A549 (cell line): ENCODE measurements around the gene TMTC2. TPM values are rescaled to one million over a fixed set of nuclear protein-coding genes. Genes with fewer than 3 reads are reported as not detected.
A peak's percentile ranks its signal among the peaks of the same experiment; 100 is the strongest.

ENCODE experiments used
- ATAC-seq, 2 experiments: fragments of 200-7000 bp in 1 of 2; fragments of >200 bp in 1 of 2; cut with Nextera tagmentation in 1 of 2; cut with Tn5 transposase in 1 of 2; 3 replicates each; pipeline versions ENCODE4 v1.8.0 to v1.9.1; 2018 to 2020; ENCODE audit warnings: mild to moderate bottlenecking in 1 of 2, moderate library complexity in 1 of 2
- CTCF ChIA-PET: fragments of 300-600 bp; sonication (Branson Sonifier 250); formaldehyde crosslinking; extraction: SDS; loops from one replicate; lab custom pipeline; 2021; ENCODE audit warnings: antibody characterized with exemption, inconsistent platforms; lab: Yijun Ruan, JAX
- POLR2A ChIA-PET: fragments of 350-600 bp; formaldehyde crosslinking; extraction: SDS; loops from one replicate; lab custom pipeline; 2021; ENCODE audit warnings: antibody characterized with exemption, inconsistent platforms; lab: Yijun Ruan, JAX
- DNase-seq, 2 experiments: peaks; one replicate each; pipeline versions ENCODE4 v3.0.0 to v3.0.0-alpha.2; 2011 to 2016; ENCODE audit warnings: low read depth in 1 of 2, low spot score in 1 of 2
- FAIRE-seq: peaks from 2 replicates; lab custom pipeline; 2011; peaks lifted over from hg19 to GRCh38; lab: Jason Lieb, UNC
- H3K27ac ChIP-seq, 2 experiments: fragments of >200 bp; sonication (Bioruptor Twin); formaldehyde crosslinking; 3 replicates each; pipeline ENCODE4 v1.5.1; 2016 to 2017
- H3K4me1 ChIP-seq: fragments of >200 bp; sonication (Bioruptor Twin); formaldehyde crosslinking; 3 replicates; pipeline ENCODE4 v1.6.1; 2016
- H3K4me2 ChIP-seq: fragments of >200 bp; sonication (Bioruptor Twin); formaldehyde crosslinking; 3 replicates; pipeline ENCODE4 v1.6.1; 2016
- H3K4me3 ChIP-seq: fragments of >200 bp; sonication (Bioruptor Twin); formaldehyde crosslinking; 3 replicates; pipeline ENCODE4 v1.5.1; 2016
- H3K9me3 ChIP-seq: fragments of >200 bp; sonication (Bioruptor Twin); formaldehyde crosslinking; 3 replicates; pipeline ENCODE4 v1.6.1; 2016
- BHLHE40 ChIP-seq: IDR thresholded peaks from 2 replicates; pipeline ENCODE4 v1.6.1; 2012; ENCODE audit warnings: low read depth, low read length, inconsistent platforms
- CEBPB ChIP-seq, 2 experiments: fragments of >200 bp in 1 of 2; sonication (Bioruptor Twin) in 1 of 2; formaldehyde crosslinking in 1 of 2; IDR thresholded peaks; 2 replicates each; pipeline ENCODE4 v1.6.1; 2012 to 2016
- CHD2 ChIP-seq: fragments of 150-350 bp; IDR thresholded peaks from 2 replicates; pipeline ENCODE4 v1.6.1; 2014; ENCODE audit warnings: low read length; ENCODE audit not compliant: partially characterized antibody
- CHD4 ChIP-seq: fragments of 200-600 bp; sonication (generic); IDR thresholded peaks from 2 replicates; pipeline ENCODE4 v1.6.1; 2016; ENCODE audit warnings: antibody characterized with exemption, mild to moderate bottlenecking, borderline replicate concordance
- EHF ChIP-seq: fragments of 250-450 bp; sonication (Bioruptor Pico); IDR thresholded peaks from 2 replicates; pipeline ENCODE4 v1.5.0; 2020; ENCODE audit warnings: mild to moderate bottlenecking
- EP300 ChIP-seq, 2 experiments: fragments of >200 bp; sonication (Bioruptor Twin); formaldehyde crosslinking; IDR thresholded peaks; 2 replicates in 1 of 2; 3 replicates in 1 of 2; pipeline ENCODE4 v1.6.1; 2016 to 2017
- ESRRA ChIP-seq: fragments of 150-350 bp; IDR thresholded peaks from 2 replicates; pipeline ENCODE4 v1.6.1; 2014; ENCODE audit warnings: mild to moderate bottlenecking, low read length, borderline replicate concordance
- FOSB ChIP-seq: fragments of 250-450 bp; sonication (Bioruptor Pico); IDR thresholded peaks from 2 replicates; pipeline ENCODE4 v1.5.0; 2020; ENCODE audit warnings: mild to moderate bottlenecking, moderate library complexity
- FOSL2 ChIP-seq, 2 experiments: fragments of 450-650 bp in 1 of 2; fragments of >200 bp in 1 of 2; sonication (Bioruptor Twin) in 1 of 2; formaldehyde crosslinking; IDR thresholded peaks; 2 replicates each; pipeline versions ENCODE4 v1.5.0 to v1.6.1; 2016 to 2020; ENCODE audit warnings: mild to moderate bottlenecking in 1 of 2, moderate library complexity in 1 of 2
- FOXS1 ChIP-seq: fragments of 250-450 bp; sonication (Bioruptor Pico); IDR thresholded peaks from 2 replicates; pipeline ENCODE4 v1.5.0; 2020; ENCODE audit warnings: mild to moderate bottlenecking, moderate library complexity
- HDAC2 ChIP-seq: fragments of 200-600 bp; sonication (generic); IDR thresholded peaks from 2 replicates; pipeline ENCODE4 v1.6.1; 2016
- HOXB13 ChIP-seq: fragments of 250-450 bp; sonication (Bioruptor Pico); IDR thresholded peaks from 2 replicates; pipeline ENCODE4 v1.5.0; 2020; ENCODE audit warnings: low read depth, mild to moderate bottlenecking, moderate library complexity
- KDM1A ChIP-seq: fragments of 200-600 bp; sonication (generic); IDR thresholded peaks from 2 replicates; pipeline ENCODE4 v1.6.1; 2016; ENCODE audit warnings: low read depth, mild to moderate bottlenecking
- KDM5A ChIP-seq: fragments of 200-600 bp; sonication (generic); IDR thresholded peaks from 2 replicates; pipeline ENCODE4 v1.6.1; 2016; ENCODE audit warnings: antibody characterized with exemption, mild to moderate bottlenecking
- MAFK ChIP-seq: fragments of 450-650 bp; IDR thresholded peaks from 2 replicates; pipeline ENCODE4 v1.6.1; 2014; ENCODE audit not compliant: partially characterized antibody
- MAX ChIP-seq: IDR thresholded peaks from 2 replicates; pipeline ENCODE4 v1.6.1; 2012
- MYC ChIP-seq: IDR thresholded peaks from 2 replicates; pipeline ENCODE4 v1.6.1; 2012; ENCODE audit warnings: mild to moderate bottlenecking, inconsistent platforms, low read length, improper control_type of control experiment, borderline replicate concordance
- NFE2L2 ChIP-seq: fragments of 150-350 bp; conservative IDR thresholded peaks from 2 replicates; pipeline ENCODE4 v1.6.1; 2014; ENCODE audit warnings: low read length
- NPAS2 ChIP-seq: fragments of 250-450 bp; sonication (Bioruptor Pico); IDR thresholded peaks from 2 replicates; pipeline ENCODE4 v1.8.0; 2022; ENCODE audit warnings: mild to moderate bottlenecking, moderate library complexity, borderline replicate concordance
- NR3C1 ChIP-seq: fragments of >200 bp; sonication (Bioruptor Twin); formaldehyde crosslinking; IDR thresholded peaks from 3 replicates; pipeline ENCODE4 v1.6.1; 2017
- PBX3 ChIP-seq: IDR thresholded peaks from 2 replicates; pipeline ENCODE4 v1.6.1; 2012
- PHF8 ChIP-seq: fragments of 200-600 bp; sonication (generic); IDR thresholded peaks from 2 replicates; pipeline ENCODE4 v1.6.1; 2016; ENCODE audit warnings: low read depth, mild to moderate bottlenecking, antibody characterized with exemption, moderate library complexity, borderline replicate concordance
- POLR2A ChIP-seq: IDR thresholded peaks from 2 replicates; pipeline ENCODE4 v1.6.1; 2012; ENCODE audit warnings: mild to moderate bottlenecking, low read length
- POLR2AphosphoS2 ChIP-seq: conservative IDR thresholded peaks from 2 replicates; pipeline ENCODE4 v1.6.1; 2012; ENCODE audit warnings: low read length, improper control_type of control experiment, inconsistent platforms
- RAD21 ChIP-seq, 2 experiments: fragments of >200 bp in 1 of 2; sonication (Bioruptor Twin) in 1 of 2; formaldehyde crosslinking in 1 of 2; IDR thresholded peaks in 1 of 2; conservative IDR thresholded peaks in 1 of 2; 2 replicates in 1 of 2; 3 replicates in 1 of 2; pipeline ENCODE4 v1.6.1; 2012 to 2018; ENCODE audit warnings: inconsistent platforms in 1 of 2
- SMC3 ChIP-seq: fragments of >200 bp; sonication (Bioruptor Twin); formaldehyde crosslinking; IDR thresholded peaks from 3 replicates; pipeline ENCODE4 v1.6.1; 2018; ENCODE audit warnings: inconsistent platforms
- ZC3H11A ChIP-seq: fragments of 450-650 bp; IDR thresholded peaks from 2 replicates; pipeline ENCODE4 v1.6.1; 2014; ENCODE audit warnings: antibody characterized with exemption, mild to moderate bottlenecking
- ZFP36 ChIP-seq: fragments of 450-650 bp; IDR thresholded peaks from 2 replicates; pipeline ENCODE4 v1.6.1; 2014; ENCODE audit warnings: borderline replicate concordance; ENCODE audit not compliant: partially characterized antibody
- ZNF302 ChIP-seq: fragments of 250-450 bp; sonication (Bioruptor Pico); IDR thresholded peaks from 2 replicates; pipeline ENCODE4 v1.9.0; 2021; ENCODE audit warnings: inconsistent platforms, mild to moderate bottlenecking, moderate library complexity
- ZSCAN20 ChIP-seq: fragments of 250-450 bp; sonication (Bioruptor Pico); IDR thresholded peaks from 2 replicates; pipeline ENCODE4 v1.8.0; 2022; ENCODE audit warnings: mild to moderate bottlenecking, moderate library complexity
- WGBS: methylation state at CpG from one replicate; pipeline ENCODE4 v1.1.6; 2017; ENCODE audit errors: missing lambda C conversion rate; 5-methylcytosine and 5-hydroxymethylcytosine counted together
- polyA plus RNA-seq, 4 experiments: library from polyadenylated mRNA; depleted of rRNA in 3 of 4; stranded (reverse); fragments of >200 nt; fragmentation: RNase III in 1 of 4; extraction: RNeasy Plus Mini Kit Qiagen cat#74134 plus additional on column Dnase treatment in 1 of 4; gene quantifications; 2 replicates in 3 of 4; 3 replicates in 1 of 4; pipeline ENCODE4 v1.2.3, GENCODE V29; 2011 to 2017
- TF ChIP-seq, protein P1 (sequence below): fragments of 250-450 bp; sonication (Bioruptor Pico); IDR thresholded peaks from 2 replicates; pipeline ENCODE4 v1.5.0; 2021; ENCODE audit warnings: mild to moderate bottlenecking, moderate library complexity, borderline replicate concordance

The TMTC2 gene
- polyA plus RNA-seq, 2 of the 4 experiments (the other 2 are of a cell fraction), result 1.8 to 5.3 TPM

DNA sequence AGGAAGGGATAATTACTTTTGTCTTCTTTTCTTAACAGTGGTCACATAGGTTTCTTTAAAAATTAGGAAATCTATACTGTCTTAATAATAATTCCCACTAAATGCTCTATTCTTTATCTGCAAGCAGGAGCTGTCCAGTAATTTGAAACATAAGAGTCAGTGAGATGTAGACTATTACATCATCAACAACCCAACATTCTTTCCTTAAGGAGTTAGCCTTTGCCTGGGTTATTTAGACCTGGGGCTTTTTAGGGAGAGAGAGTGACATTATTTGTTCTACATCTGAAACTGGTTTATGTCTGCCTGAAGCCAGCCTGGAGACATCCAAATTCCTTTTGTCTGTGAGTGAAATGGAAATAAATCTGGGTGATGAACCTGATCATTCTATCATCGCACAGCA lies 294.4 kb downstream of the TMTC2 start:
- no peak overlapping the region for H3K4me3 ChIP-seq
- no peaks in the 10 kb centered on the region for H3K9me3 ChIP-seq
- ATAC-seq, result no peak
- CTCF ChIA-PET, result interaction anchor here (0.6 kb wide), 1 partner anchor 306 kb away, joined by 3 read pairs; no protein-coding TSS in a partner anchor
- no peak overlapping the region for H3K27ac ChIP-seq
- TF ChIP-seq EHF (CRISPR knock-in tag) (no peak), ZNF302 (no peak), SMC3 (no peak), NPAS2 (CRISPR knock-in tag) (no peak)
- TF ChIP-seq, protein P1, sequence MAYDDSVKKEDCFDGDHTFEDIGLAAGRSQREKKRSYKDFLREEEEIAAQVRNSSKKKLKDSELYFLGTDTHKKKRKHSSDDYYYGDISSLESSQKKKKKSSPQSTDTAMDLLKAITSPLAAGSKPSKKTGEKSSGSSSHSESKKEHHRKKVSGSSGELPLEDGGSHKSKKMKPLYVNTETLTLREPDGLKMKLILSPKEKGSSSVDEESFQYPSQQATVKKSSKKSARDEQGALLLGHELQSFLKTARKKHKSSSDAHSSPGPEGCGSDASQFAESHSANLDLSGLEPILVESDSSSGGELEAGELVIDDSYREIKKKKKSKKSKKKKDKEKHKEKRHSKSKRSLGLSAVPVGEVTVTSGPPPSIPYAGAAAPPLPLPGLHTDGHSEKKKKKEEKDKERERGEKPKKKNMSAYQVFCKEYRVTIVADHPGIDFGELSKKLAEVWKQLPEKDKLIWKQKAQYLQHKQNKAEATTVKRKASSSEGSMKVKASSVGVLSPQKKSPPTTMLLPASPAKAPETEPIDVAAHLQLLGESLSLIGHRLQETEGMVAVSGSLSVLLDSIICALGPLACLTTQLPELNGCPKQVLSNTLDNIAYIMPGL (CRISPR knock-in tag), result no peak
- 87% methylated on average over 1 of the region's 1 CpG for WGBS
- no peak overlapping the region for H3K4me2 ChIP-seq
- DNase-seq, result no peak
- H3K4me1 ChIP-seq, result no peaks in the 10 kb centered on the region
- POLR2A ChIA-PET, result no interaction called here
- FAIRE-seq, result no peak

DNA sequence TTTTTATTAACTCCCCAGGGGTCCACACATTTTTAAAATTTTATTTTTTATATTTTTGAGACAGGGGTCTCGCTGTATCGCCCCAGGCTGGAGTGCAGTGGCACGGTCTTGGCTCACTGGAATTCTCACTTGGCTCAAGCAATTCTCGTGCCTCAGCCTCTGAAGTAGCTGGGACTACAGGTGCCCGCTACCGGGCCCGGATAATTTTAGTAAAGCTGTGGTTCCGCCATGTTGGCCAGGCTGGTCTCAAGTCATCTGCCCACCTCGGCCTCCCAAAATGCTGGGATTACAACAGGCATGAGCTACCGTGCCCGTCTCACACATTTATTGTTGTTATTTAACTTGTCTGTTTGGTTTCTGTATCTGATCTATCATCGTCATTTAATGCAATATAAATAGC lies 307.4 kb downstream of the TMTC2 start:
- ChIA-PET POLR2A (no interaction called here), CTCF (no interaction called here)
- DNase-seq (no peak), FAIRE-seq (no peak), ATAC-seq (no peak)
- H3K4me2 ChIP-seq, result no peak overlapping the region
- TF ChIP-seq NR3C1 (no peak), FOSB (CRISPR knock-in tag) (no peak), HDAC2 (no peak), FOSL2 (IDR thresholded peaks at IDR 0.05) (no peak), FOSL2 (CRISPR knock-in tag; IDR thresholded peaks at IDR 0.05) (no peak), RAD21 (conservative IDR thresholded peaks at IDR 0.05 in 1 of 2, IDR thresholded peaks at IDR 0.05 in 1 of 2) (no peak), MYC (no peak), ZSCAN20 (CRISPR knock-in tag) (no peak), MAX (no peak), HOXB13 (no peak), NFE2L2 (no peak), NPAS2 (CRISPR knock-in tag) (no peak), CHD4 (no peak)
- H3K27ac ChIP-seq, result no peak overlapping the region
- no peak overlapping the region for H3K4me3 ChIP-seq
- WGBS, result 84% methylated on average over 12 of the region's 12 CpGs
- no peaks in the 10 kb centered on the region for H3K9me3 ChIP-seq
- H3K4me1 ChIP-seq, result no peaks in the 10 kb centered on the region

- no peak overlapping the region for H3K27ac ChIP-seq
- POLR2A ChIA-PET, result no interaction called here
- CTCF ChIA-PET, result no interaction called here
- no peak for TF ChIP-seq ESRRA
- no peak for TF ChIP-seq FOSL2 (IDR thresholded peaks at IDR 0.05)
- no peak for TF ChIP-seq FOSL2 (CRISPR knock-in tag; IDR thresholded peaks at IDR 0.05)
- TF ChIP-seq BHLHE40, result no peak
- TF ChIP-seq ZC3H11A, result no peak
- no peak for TF ChIP-seq EP300 (IDR thresholded peaks at IDR 0.05)
- no peak for TF ChIP-seq CEBPB (IDR thresholded peaks at IDR 0.05)
- no peak for TF ChIP-seq ZFP36
- TF ChIP-seq CHD2, result no peak
- TF ChIP-seq KDM5A, result no peak
- TF ChIP-seq PHF8, result no peak
- TF ChIP-seq FOXS1, result no peak
- no peak for TF ChIP-seq POLR2A
- no peak for TF ChIP-seq RAD21 (conservative IDR thresholded peaks at IDR 0.05 in 1 of 2, IDR thresholded peaks at IDR 0.05 in 1 of 2)
- TF ChIP-seq ZSCAN20 (CRISPR knock-in tag), result no peak
- no peak for TF ChIP-seq MAFK
- no peak for TF ChIP-seq POLR2AphosphoS2
- no peak for TF ChIP-seq KDM1A
- TF ChIP-seq PBX3, result no peak
- TF ChIP-seq, all 56 proteins: peak for 0
- FAIRE-seq, result peak; percentile 51
- DNase-seq, result no peak
- Histone ChIP-seq H3K4me3 (no peak overlapping the region), H3K9me3 (no peaks in the 10 kb centered on the region), H3K4me1 (no peaks in the 10 kb centered on the region), H3K4me2 (no peak overlapping the region)
- ATAC-seq, result no peak
These were observed 309.6 kb downstream of the TMTC2 start for GRCh38 chr12:82996168-82996812.
